Measurements from ENCODE around the gene LCN6. TPM values are rescaled to one million over a fixed set of nuclear protein-coding genes. Genes with fewer than 3 reads are reported as not detected.
A peak's percentile ranks its signal among the peaks of the same experiment; 100 is the strongest.

The LCN6 gene
- total RNA-seq, 4 donors from 2014 or later, result 1.1 to 2.9 TPM; not detected in 2

DNA sequence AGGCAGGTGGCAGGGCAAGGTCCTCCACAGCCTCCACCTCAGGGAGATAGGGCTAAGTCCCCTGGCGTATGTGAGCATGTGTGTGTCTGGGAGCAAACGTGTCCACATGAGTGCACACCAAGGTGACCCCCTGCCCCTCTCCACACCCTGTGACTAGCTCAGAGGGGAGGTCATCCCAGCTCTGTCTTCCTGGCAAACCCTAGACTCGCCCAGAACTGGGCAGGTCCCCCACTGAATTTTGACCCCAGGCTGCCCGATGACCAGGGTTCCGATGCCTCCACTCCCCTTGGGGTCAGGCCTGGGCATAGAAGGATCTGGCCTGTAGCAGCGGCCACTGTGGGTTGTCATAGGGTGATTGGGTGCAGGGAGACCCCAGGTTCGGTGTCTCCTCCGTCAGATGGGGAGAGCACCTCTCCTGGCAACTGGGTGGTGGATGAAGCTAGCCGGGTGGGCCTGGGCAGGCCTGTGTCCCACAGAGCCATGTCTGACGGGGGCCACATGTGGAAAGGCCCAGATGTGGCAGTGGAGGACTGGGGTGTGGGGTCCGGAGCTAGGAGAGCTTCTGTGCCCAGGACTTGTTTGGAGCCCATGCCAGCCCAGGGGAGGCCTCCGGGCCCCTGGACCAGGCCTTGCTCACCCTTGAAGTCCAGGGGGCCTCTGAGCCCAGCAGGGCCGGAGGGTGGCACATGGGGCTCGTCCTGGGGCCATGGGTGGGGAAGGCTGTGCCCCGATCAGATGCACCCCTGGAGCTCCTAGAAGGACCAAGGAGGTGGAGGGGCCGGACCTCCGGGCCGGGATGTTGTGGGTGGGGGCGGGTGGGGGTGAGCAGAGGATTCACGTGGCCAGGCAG lies 29.8 kb downstream of the LCN6 start:
- H3K4me3 ChIP-seq, result no peak overlapping the region
- H3K27me3 ChIP-seq, result peaks cover 46% of the 10 kb centered on the region
- no peak for DNase-seq
- 45% methylated on average over 17 of the region's 20 CpGs; no CpG with 5 or more reads in 1 of the 2 donors for WGBS, 2 donors (ENCODE audit: low coverage in 1 of 2)
- no peak for TF ChIP-seq EP300 (IDR thresholded peaks at IDR 0.05; ENCODE audit: low read depth)
- TF ChIP-seq POLR2A (IDR thresholded peaks at IDR 0.05), result no peak
- TF ChIP-seq, protein P1, sequence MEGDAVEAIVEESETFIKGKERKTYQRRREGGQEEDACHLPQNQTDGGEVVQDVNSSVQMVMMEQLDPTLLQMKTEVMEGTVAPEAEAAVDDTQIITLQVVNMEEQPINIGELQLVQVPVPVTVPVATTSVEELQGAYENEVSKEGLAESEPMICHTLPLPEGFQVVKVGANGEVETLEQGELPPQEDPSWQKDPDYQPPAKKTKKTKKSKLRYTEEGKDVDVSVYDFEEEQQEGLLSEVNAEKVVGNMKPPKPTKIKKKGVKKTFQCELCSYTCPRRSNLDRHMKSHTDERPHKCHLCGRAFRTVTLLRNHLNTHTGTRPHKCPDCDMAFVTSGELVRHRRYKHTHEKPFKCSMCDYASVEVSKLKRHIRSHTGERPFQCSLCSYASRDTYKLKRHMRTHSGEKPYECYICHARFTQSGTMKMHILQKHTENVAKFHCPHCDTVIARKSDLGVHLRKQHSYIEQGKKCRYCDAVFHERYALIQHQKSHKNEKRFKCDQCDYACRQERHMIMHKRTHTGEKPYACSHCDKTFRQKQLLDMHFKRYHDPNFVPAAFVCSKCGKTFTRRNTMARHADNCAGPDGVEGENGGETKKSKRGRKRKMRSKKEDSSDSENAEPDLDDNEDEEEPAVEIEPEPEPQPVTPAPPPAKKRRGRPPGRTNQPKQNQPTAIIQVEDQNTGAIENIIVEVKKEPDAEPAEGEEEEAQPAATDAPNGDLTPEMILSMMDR (IDR thresholded peaks at IDR 0.05), result no peak
- no peak for TF ChIP-seq POLR2AphosphoS5 (IDR thresholded peaks at IDR 0.05)
- no peaks in the 10 kb centered on the region for H3K9me3 ChIP-seq
- intact Hi-C loops (cut with DNase I; ENCODE audit: low total_unique reads) (no loop called here), in situ Hi-C loops (cut with MboI; ENCODE audit: low pct_ligation_motif_present in 1 of 4, low pct_unique_long_range_greater_than_20kb in 1 of 4, low sequenced_read_pairs in 3 of 4) (no loop called here)
- H3K36me3 ChIP-seq, result peaks cover 0 to 6% (median 2%) of the 10 kb centered on the region in 4 donors
- peak overlapping the region in 1 of 4 donors; percentile 37 for H3K27ac ChIP-seq
- peaks cover 5 to 22% (median 18%) of the 10 kb centered on the region in 4 donors for H3K4me1 ChIP-seq

DNA sequence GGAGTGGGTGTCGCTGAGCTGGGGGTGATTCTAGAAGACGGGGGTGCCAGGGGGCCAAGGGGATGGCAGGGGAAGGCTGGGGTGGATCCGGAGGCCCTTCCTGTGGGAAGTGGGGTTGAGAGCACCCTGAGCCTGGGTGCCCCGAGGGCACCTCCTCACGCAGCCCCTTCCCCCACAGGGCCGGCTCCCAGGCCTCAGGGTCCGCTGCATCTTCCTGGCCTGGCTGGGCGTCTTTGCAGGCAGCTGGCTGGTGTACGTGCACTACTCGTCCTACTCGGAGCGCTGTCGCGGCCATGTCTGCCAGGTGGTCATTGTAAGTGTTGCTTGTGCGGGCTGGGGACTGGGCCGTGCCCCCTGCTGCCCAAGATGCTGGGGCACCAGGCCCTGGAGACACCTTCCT lies 30.9 kb downstream of the LCN6 start:
- in situ Hi-C loops (cut with MboI; ENCODE audit: low pct_ligation_motif_present in 1 of 4, low pct_unique_long_range_greater_than_20kb in 1 of 4, low sequenced_read_pairs in 3 of 4) (no loop called here), intact Hi-C loops (cut with DNase I; ENCODE audit: low total_unique reads) (no loop called here)
- Histone ChIP-seq H3K27ac (no peak overlapping the region), H3K4me1 (peaks cover 7 to 30% (median 23%) of the 10 kb centered on the region in 4 donors), H3K4me3 (no peak overlapping the region), H3K9me3 (no peaks in the 10 kb centered on the region), H3K36me3 (no peaks in the 10 kb centered on the region), H3K27me3 (peaks cover 58% of the 10 kb centered on the region)
- TF ChIP-seq POLR2AphosphoS5 (IDR thresholded peaks at IDR 0.05) (no peak), POLR2A (IDR thresholded peaks at IDR 0.05) (no peak), EP300 (IDR thresholded peaks at IDR 0.05; ENCODE audit: low read depth) (no peak)
- TF ChIP-seq, protein P1 (IDR thresholded peaks at IDR 0.05), result no peak
- no peak for DNase-seq
- WGBS, 2 donors (ENCODE audit: low coverage in 1 of 2), result 62 to 87% methylated on average over 3 to 15 of the region's 16 CpGs

DNA sequence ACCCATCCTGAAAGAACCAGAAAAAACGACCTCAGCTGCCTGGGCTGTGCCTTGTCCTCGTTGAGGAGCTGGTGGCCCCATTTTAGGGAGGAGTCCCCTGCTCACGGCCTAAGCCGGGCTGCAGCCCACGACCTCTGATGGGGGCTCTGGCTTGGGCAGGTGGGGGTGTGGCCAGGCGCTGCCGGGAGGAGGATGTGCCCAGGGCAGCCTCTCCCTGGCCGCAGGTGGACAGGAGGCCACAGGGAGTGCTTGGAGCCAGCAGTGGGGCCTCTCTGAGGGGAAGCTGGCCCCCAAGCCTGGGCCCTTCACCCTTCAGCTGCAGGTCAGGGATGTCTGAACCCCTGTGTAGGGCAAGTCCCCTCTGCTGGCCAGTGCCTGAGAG lies 33.4 kb downstream of the LCN6 start:
- H3K9me3 ChIP-seq, result no peaks in the 10 kb centered on the region
- in situ Hi-C loops (cut with MboI; ENCODE audit: low pct_ligation_motif_present in 1 of 4, low pct_unique_long_range_greater_than_20kb in 1 of 4, low sequenced_read_pairs in 3 of 4), result no loop called here
- no peaks in the 10 kb centered on the region for H3K36me3 ChIP-seq
- intact Hi-C loops (cut with DNase I; ENCODE audit: low total_unique reads), result no loop called here
- peaks cover 14 to 24% (median 17%) of the 10 kb centered on the region in 4 donors for H3K4me1 ChIP-seq
- TF ChIP-seq POLR2A (IDR thresholded peaks at IDR 0.05) (no peak), POLR2AphosphoS5 (IDR thresholded peaks at IDR 0.05) (no peak), EP300 (IDR thresholded peaks at IDR 0.05; ENCODE audit: low read depth) (no peak)
- TF ChIP-seq, protein P1 (IDR thresholded peaks at IDR 0.05), result no peak
- WGBS, 2 donors (ENCODE audit: low coverage in 1 of 2), result 24% methylated on average over 5 of the region's 8 CpGs; no CpG with 5 or more reads in 1 of the 2 donors
- H3K27ac ChIP-seq, result peak overlapping the region in 1 of 4 donors; percentile 16
- no peak overlapping the region for H3K4me3 ChIP-seq
- DNase-seq, result no peak
- peaks cover 81% of the 10 kb centered on the region for H3K27me3 ChIP-seq

DNA sequence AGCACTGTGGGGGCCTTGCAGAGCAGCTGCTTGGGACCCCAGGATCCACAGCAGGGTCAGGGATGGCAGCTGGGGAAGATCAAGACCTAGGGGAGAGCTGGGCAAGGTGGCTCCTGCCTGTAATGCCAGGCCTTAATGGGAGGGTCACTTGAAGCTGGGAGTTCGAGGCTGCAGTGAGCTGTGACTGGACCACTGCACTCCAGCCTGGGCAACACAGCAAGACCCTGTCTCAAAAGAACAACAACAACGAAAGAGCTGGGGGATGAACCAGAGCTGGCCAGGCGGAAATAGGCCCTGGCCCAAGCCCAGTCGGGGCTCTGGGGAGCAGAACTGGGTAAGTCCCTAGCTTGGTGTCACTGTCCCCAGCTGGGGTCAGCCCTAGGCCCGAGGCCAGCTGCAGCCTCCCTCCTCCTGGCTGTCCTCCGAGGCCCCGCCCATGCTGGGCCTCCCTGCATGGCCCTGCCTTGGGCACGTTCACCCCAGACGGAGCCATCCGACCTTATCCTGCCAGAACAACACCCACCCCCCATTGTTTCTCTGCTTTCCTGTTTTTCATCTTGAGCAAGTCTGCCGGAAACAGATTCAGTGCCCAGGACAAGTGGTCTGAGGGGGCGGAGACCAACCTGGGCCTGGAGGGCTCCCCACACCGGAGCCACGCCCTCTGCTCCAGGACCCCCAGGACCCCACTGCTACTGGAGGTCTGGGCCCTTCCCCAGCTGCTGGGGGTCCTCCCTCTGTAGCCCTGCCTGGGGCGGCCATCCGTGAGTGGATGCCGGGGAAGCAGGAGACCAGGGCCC lies 34.0 kb downstream of the LCN6 start:
- in situ Hi-C loops (cut with MboI; ENCODE audit: low pct_ligation_motif_present in 1 of 4, low pct_unique_long_range_greater_than_20kb in 1 of 4, low sequenced_read_pairs in 3 of 4) (no loop called here), intact Hi-C loops (cut with DNase I; ENCODE audit: low total_unique reads) (no loop called here)
- 52 to 62% methylated on average over 4 to 17 of the region's 17 CpGs for WGBS, 2 donors (ENCODE audit: low coverage in 1 of 2)
- Histone ChIP-seq H3K9me3 (no peaks in the 10 kb centered on the region), H3K36me3 (no peaks in the 10 kb centered on the region), H3K27ac (peak overlapping the region in 3 of 4 donors; percentile 16 to 55 (median 52)), H3K4me1 (peaks cover 11 to 18% (median 15%) of the 10 kb centered on the region in 4 donors), H3K27me3 (peaks cover 83% of the 10 kb centered on the region), H3K4me3 (no peak overlapping the region)
- DNase-seq, result no peak
- TF ChIP-seq, protein P1 (IDR thresholded peaks at IDR 0.05), result no peak
- TF ChIP-seq POLR2AphosphoS5 (IDR thresholded peaks at IDR 0.05) (no peak), EP300 (IDR thresholded peaks at IDR 0.05; ENCODE audit: low read depth) (no peak), POLR2A (IDR thresholded peaks at IDR 0.05) (no peak)

Measured in transverse colon (tissue), 4 donors.